Pancreas (tissue), 10 donors: ENCODE data around the gene NAV2. TPM values are rescaled to one million over a fixed set of nuclear protein-coding genes. Genes with fewer than 3 reads are reported as not detected.

Source experiments
- ATAC-seq, 4 donors: fragments of 200-7000 bp; cut with Tn5 transposase; one replicate each; pipeline versions ENCODE4 v1.8.0 to v1.9.1; 2020; ENCODE audit warnings: mild to moderate bottlenecking in 4 of 4, moderate library complexity in 4 of 4
- DNase-seq, 6 donors: peaks; one replicate each; pipeline ENCODE4 v3.0.0-alpha.2; 2020
- FAIRE-seq: peaks from 2 replicates; lab custom pipeline; 2012; peaks lifted over from hg19 to GRCh38; lab: Jason Lieb, UNC
- H3K27ac ChIP-seq, 4 donors: fragments of 200-600 bp; sonication (generic); 1 replicate in 3 of 4; 2 replicates in 1 of 4; pipeline versions ENCODE4 v1.5.0 to v1.8.0; 2020
- H3K27me3 ChIP-seq, 4 donors: fragments of 200-600 bp; one replicate each; pipeline ENCODE4 v1.8.0; 2021
- H3K36me3 ChIP-seq, 3 donors: fragments of 200-600 bp; sonication (generic) in 1 of 3; one replicate each; pipeline versions ENCODE4 v1.5.0 to v1.8.0; 2020 to 2021
- H3K4me1 ChIP-seq, 3 donors: fragments of 200-600 bp; one replicate each; pipeline ENCODE4 v1.8.0; 2021
- H3K4me3 ChIP-seq, 4 donors: fragments of 200-600 bp; sonication (generic) in 2 of 4; one replicate each; pipeline versions ENCODE4 v1.5.0 to v1.8.0; 2020 to 2021
- H3K9me3 ChIP-seq, 4 donors: fragments of 200-600 bp; one replicate each; pipeline ENCODE4 v1.8.0; 2021
- CTCF ChIP-seq, 4 donors: fragments of 200-600 bp; sonication (generic) in 3 of 4; IDR thresholded peaks; one replicate each; pipeline versions ENCODE4 v1.5.0 to v1.8.0; 2021; ENCODE audit warnings: antibody characterized with exemption in 4 of 4
- WGBS, 2 donors: extraction: QIAGEN DNeasy Blood & Tissue Kit; methylation state at CpG; one replicate each; pipeline ENCODE4 v1.1.7; 2013; 5-methylcytosine and 5-hydroxymethylcytosine counted together
- intact Hi-C, 3 donors: fragments of 100-400 bp; cut with DNase I; formaldehyde crosslinking; loops; one replicate each; pipeline versions ENCODE4 v1.11.1 to v1.14.2; 2022
- polyA plus RNA-seq, 2 donors: library from polyadenylated mRNA; stranded (reverse); fragments of 200-250 nt; gene quantifications; one replicate each; pipeline ENCODE4 v1.2.3, GENCODE V29; 2013
- total RNA-seq, 6 donors: library from RNA; stranded (reverse); fragmentation: NEBNext Ultra II Directional in 4 of 6; extraction: Animal tissue kit (Norgen Biotek cat#: 25700) in 4 of 6; gene quantifications; one replicate each; pipeline versions ENCODE4 v1.2.1 to v1.2.4, GENCODE V29; 2021 to 2023
- donor health status: healthy with polysubstance abuse.
- donor health status: DM: no; HTN: no; CAD: no; lungs with moderate emphysema.
- donor health status: DM: no; HTN: no; CAD: no.
- donor health status: control.
- donor health status: control.
- donor health status: Bipolar disorder and iron deficiency.
- donor health status: DM: yes; HTN: yes; CAD: no.
- donor health status: DM: no; HTN: no; CAD: no.
- donor health status: DM: no; HTN: no; CAD: no.
- donor health status: DM: yes; HTN: yes; CAD: no.

The NAV2 gene
- total and polyA plus RNA-seq, 8 donors = 5.8 to 26.9 (median 16.3) TPM

GRCh38 chr11:19686234-19686633, 26.4 kb upstream of the NAV2 start:
- intact Hi-C loops = no loop called here
- Histone ChIP-seq H3K4me1 (no peaks in the 10 kb centered on the region), H3K27ac (no peak overlapping the region), H3K36me3 (no peaks in the 10 kb centered on the region), H3K27me3 (no peaks in the 10 kb centered on the region), H3K9me3 (no peaks in the 10 kb centered on the region), H3K4me3 (no peak overlapping the region)
- TF ChIP-seq CTCF (IDR thresholded peaks at IDR 0.05) = no peak
- ATAC-seq (no peak), FAIRE-seq (no peak), DNase-seq (no peak)
- WGBS, 2 donors = 80 to 88% methylated on average over 1 of the region's 1 CpG

GRCh38 chr11:19687392-19687791, 25.2 kb upstream of the NAV2 start:
- Histone ChIP-seq H3K27me3 (no peaks in the 10 kb centered on the region), H3K4me3 (no peak overlapping the region), H3K27ac (no peak overlapping the region), H3K36me3 (no peaks in the 10 kb centered on the region), H3K4me1 (no peaks in the 10 kb centered on the region), H3K9me3 (no peaks in the 10 kb centered on the region)
- no peak for FAIRE-seq
- intact Hi-C loops = no loop called here
- no peak for TF ChIP-seq CTCF (IDR thresholded peaks at IDR 0.05)
- WGBS, 2 donors = 82 to 92% methylated on average over 1 of the region's 1 CpG
- ATAC-seq = no peak
- DNase-seq = no peak

GRCh38 chr11:19689281-19690000, 23.2 kb upstream of the NAV2 start:
- no peaks in the 10 kb centered on the region for H3K9me3 ChIP-seq
- no peak overlapping the region for H3K27ac ChIP-seq
- 87 to 88% methylated on average over 8 of the region's 8 CpGs for WGBS, 2 donors
- H3K4me3 ChIP-seq = no peak overlapping the region
- no peaks in the 10 kb centered on the region for H3K27me3 ChIP-seq
- no peak for TF ChIP-seq CTCF (IDR thresholded peaks at IDR 0.05)
- no peak for DNase-seq
- no peaks in the 10 kb centered on the region for H3K4me1 ChIP-seq
- FAIRE-seq = no peak
- intact Hi-C loops = no loop called here
- ATAC-seq = no peak
- no peaks in the 10 kb centered on the region for H3K36me3 ChIP-seq

GRCh38 chr11:19690885-19691284, 21.8 kb upstream of the NAV2 start:
- TF ChIP-seq CTCF (IDR thresholded peaks at IDR 0.05) = no peak
- DNase-seq = no peak
- no peak overlapping the region for H3K27ac ChIP-seq
- no peak overlapping the region for H3K4me3 ChIP-seq
- 66 to 69% methylated on average over 2 of the region's 2 CpGs for WGBS, 2 donors
- intact Hi-C loops = no loop called here
- H3K9me3 ChIP-seq = no peaks in the 10 kb centered on the region
- no peak for FAIRE-seq
- no peaks in the 10 kb centered on the region for H3K4me1 ChIP-seq
- H3K36me3 ChIP-seq = no peaks in the 10 kb centered on the region
- no peaks in the 10 kb centered on the region for H3K27me3 ChIP-seq
- ATAC-seq = no peak

- DNase-seq = no peak
- Histone ChIP-seq H3K27ac (no peak overlapping the region), H3K4me3 (no peak overlapping the region), H3K27me3 (no peaks in the 10 kb centered on the region), H3K36me3 (no peaks in the 10 kb centered on the region), H3K9me3 (no peaks in the 10 kb centered on the region), H3K4me1 (no peaks in the 10 kb centered on the region)
- ATAC-seq = no peak
- 84 to 85% methylated on average over 8 of the region's 8 CpGs for WGBS, 2 donors
- intact Hi-C loops = no loop called here
- TF ChIP-seq CTCF (IDR thresholded peaks at IDR 0.05) = no peak
- no peak for FAIRE-seq
These were observed 20.7 kb upstream of the NAV2 start for GRCh38 chr11:19691815-19692500.
